Esophagus squamous epithelium (tissue), 5 donors: ENCODE results near the gene SH3PXD2B. TPM values are rescaled to one million over a fixed set of nuclear protein-coding genes. Genes with fewer than 3 reads are reported as not detected.
A peak's percentile ranks its signal among the peaks of the same experiment; 100 is the strongest.

Experiments
- DNase-seq: peaks from one replicate; lab custom pipeline; 2025; lab: John Stamatoyannopoulos, UW
- H3K27ac ChIP-seq, 4 donors: fragments of 200-600 bp; sonication (generic); one replicate each; pipeline ENCODE4 v1.5.1; 2016 to 2019; ENCODE audit warnings: mild to moderate bottlenecking in 1 of 4
- H3K27me3 ChIP-seq, 4 donors: fragments of 200-600 bp; sonication (generic); 1 replicate in 3 of 4; 2 replicates in 1 of 4; pipeline versions ENCODE4 v1.5.1 to v1.6.0; 2017 to 2021; ENCODE audit warnings: antibody characterized with exemption in 1 of 4
- H3K36me3 ChIP-seq, 3 donors: fragments of 200-600 bp; sonication (generic); one replicate each; pipeline ENCODE4 v1.5.1; 2016 to 2019
- H3K4me1 ChIP-seq, 3 donors: fragments of 200-600 bp; sonication (generic); one replicate each; pipeline ENCODE4 v1.5.1; 2017 to 2019
- H3K4me3 ChIP-seq, 4 donors: fragments of 200-600 bp; sonication (generic); 1 replicate in 3 of 4; 2 replicates in 1 of 4; pipeline ENCODE4 v1.5.1; 2016 to 2019; ENCODE audit warnings: mild to moderate bottlenecking in 2 of 4, moderate library complexity in 1 of 4
- H3K9me3 ChIP-seq, 3 donors: fragments of 200-600 bp; sonication (generic); one replicate each; pipeline ENCODE4 v1.5.1; 2016 to 2019
- CTCF ChIP-seq, 6 experiments: fragments of 450-650 bp in 4 of 6; fragments of 200-600 bp in 2 of 6; sonication (generic) in 2 of 6; IDR thresholded peaks; one replicate each; pipeline ENCODE4 v1.5.1; 2016 to 2019; ENCODE audit warnings: antibody characterized with exemption in 6 of 6, mild to moderate bottlenecking in 4 of 6, moderate library complexity in 4 of 6
- POLR2A ChIP-seq, 4 donors: fragments of 450-650 bp; IDR thresholded peaks; one replicate each; pipeline ENCODE4 v1.6.1; 2017; ENCODE audit warnings: antibody characterized with exemption in 4 of 4, mild to moderate bottlenecking in 4 of 4, moderate library complexity in 3 of 4
- WGBS, 2 donors: methylation state at CpG; one replicate each; pipeline ENCODE4 v1.1.5; 2018; 5-methylcytosine and 5-hydroxymethylcytosine counted together
- intact Hi-C: fragments of 100-400 bp; cut with DNase I; formaldehyde crosslinking; loops from one replicate; pipeline ENCODE4 v1.15.0; 2022
- total RNA-seq, 4 donors: library from RNA; depleted of rRNA; stranded (reverse); fragments of >200 nt; gene quantifications; one replicate each; pipeline ENCODE4 v1.1.0, GENCODE V29; 2016
- donor health status: DM: yes; HTN: yes; CAD: no.

Gene SH3PXD2B
- total RNA-seq, 4 donors from 2014 or later: 7.1 to 22.1 (median 13.8) TPM

DNA sequence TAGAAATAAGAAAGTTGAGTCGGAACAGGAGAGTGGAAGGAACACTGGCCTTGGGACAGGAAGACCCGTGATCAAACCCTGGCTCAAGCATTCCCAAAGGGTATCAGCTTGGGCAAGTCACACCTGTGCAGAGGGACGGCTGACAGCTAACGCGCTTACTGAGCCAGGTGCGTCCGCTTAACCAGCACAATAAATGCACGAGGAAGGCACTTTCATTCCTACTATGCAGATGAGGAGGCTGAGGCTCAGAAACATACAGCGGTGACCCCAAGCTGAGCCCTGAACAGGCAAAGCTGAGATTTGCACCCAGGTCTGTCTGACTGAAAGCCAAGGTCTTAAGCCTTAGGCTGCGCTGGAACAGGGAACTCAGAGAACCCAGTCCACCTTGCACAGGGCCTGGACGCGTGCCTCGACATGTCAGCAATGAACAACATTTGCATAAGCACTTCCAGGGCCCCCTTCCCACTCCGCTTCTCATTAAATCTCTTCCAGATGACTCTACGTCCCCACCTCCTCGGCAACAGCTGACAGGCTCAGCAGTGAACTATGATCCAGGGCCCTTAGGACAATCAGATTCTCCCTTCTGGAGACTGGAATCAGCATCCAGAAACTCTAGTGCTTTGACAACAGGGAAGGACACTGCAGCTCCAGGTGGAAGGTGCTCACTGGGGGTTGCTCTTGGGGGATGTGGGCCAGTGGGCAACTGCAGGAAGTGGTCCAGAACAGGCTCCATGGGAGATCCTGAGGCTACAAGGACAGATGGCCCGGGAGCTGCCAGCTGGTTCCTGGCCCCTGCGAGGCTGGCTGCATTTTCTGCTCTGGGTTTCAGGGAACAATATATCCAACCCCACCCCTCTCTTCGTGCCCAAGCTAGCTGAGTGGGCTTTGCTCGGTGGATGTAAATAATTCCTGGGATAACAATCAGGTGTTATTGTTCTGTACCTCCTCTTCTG, 35.2 kb downstream of the SH3PXD2B start:
- Histone ChIP-seq H3K36me3 (peaks cover 0 to 12% (median 0%) of the 10 kb centered on the region in 3 donors), H3K4me1 (peaks cover 49 to 95% (median 70%) of the 10 kb centered on the region in 3 donors), H3K9me3 (no peaks in the 10 kb centered on the region), H3K4me3 (peak overlapping the region in 1 of 4 donors; percentile 23), H3K27me3 (no peaks in the 10 kb centered on the region), H3K27ac (peak overlapping the region; percentile 87 to 96 (median 94))
- intact Hi-C loops: no loop called here
- no peak for DNase-seq
- no peak for TF ChIP-seq POLR2A (IDR thresholded peaks at IDR 0.05)
- no peak for TF ChIP-seq CTCF (IDR thresholded peaks at IDR 0.05)
- 29 to 30% methylated on average over 17 to 18 of the region's 20 CpGs for WGBS, 2 donors

DNA sequence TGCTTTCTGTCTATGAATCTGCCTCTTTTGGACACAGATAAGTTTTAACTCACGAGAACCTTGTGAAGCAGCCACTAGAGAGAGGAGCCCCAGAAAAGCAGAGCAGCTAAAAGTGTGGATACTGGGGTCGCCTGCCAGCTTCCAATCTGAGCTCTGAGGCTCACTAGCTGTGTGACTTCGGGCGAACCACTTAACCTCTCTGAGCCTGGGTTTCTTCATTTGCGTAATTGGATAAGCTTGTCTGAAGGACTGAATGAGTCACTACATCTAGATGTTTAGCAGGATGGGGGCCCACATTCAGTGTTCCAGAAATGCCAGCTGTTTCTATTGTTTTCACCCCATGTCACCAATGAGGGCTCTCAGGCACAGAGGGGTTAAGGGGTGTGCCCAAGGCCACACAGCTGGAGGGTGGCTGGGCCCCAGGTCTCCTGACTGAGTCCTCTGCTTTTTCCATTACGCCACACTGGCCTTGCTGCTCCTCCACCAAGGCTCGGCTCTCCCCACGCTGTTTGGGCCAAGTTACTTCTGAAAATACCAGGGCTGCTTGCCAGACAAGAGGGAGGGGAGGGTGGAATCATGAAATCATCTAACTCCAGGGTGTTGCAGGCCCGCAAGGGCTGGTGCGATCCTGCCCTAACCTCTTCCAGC, 36.2 kb downstream of the SH3PXD2B start:
- peak overlapping the region; percentile 87 to 96 (median 94) for H3K27ac ChIP-seq
- intact Hi-C loops: no loop called here
- H3K4me3 ChIP-seq: peak overlapping the region in 1 of 4 donors; percentile 23
- TF ChIP-seq CTCF (IDR thresholded peaks at IDR 0.05): no peak
- TF ChIP-seq POLR2A (IDR thresholded peaks at IDR 0.05): peak in 1 of 4 donors; percentile 9
- H3K9me3 ChIP-seq: no peaks in the 10 kb centered on the region
- 29 to 47% methylated on average over 4 to 8 of the region's 10 CpGs for WGBS, 2 donors
- peaks cover 59 to 95% (median 72%) of the 10 kb centered on the region in 3 donors for H3K4me1 ChIP-seq
- no peaks in the 10 kb centered on the region for H3K27me3 ChIP-seq
- DNase-seq: peak; percentile 53
- H3K36me3 ChIP-seq: peaks cover 0 to 12% (median 0%) of the 10 kb centered on the region in 3 donors

DNA sequence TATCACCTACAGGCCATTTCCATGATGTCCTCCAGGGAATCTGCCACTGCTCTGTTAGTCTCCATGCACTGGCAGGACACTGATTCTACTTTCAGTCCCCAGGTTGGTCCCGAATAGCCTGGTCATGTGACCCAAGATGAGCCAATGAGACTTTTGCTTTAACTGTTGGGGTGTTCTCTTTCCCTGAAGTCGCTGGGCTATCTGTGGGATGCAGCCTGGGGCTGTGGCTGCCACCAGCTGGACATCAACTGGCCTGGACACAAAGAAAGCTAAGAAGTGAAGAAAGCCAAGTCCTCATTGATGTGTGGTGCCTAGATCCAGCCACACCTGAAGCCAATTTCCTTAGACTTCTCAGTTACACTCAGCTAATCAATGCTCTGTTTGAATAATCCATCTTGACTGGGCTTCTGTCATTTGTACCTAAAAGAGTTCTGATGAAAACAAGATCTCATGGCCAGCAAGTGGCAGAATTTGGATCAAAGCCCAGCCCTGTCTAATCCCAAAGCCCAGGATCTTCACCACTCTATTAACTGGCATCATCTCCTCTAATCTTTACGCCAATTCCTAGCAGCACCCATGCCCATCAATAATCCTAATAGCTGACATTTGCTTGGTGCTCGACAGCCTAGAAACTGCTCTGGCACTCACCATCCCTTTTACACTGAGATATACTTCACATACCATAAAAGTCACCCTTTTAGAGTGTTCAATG, 37.0 kb downstream of the SH3PXD2B start:
- H3K27ac ChIP-seq: peak overlapping the region; percentile 87 to 96 (median 94)
- H3K36me3 ChIP-seq: peaks cover 0 to 5% (median 0%) of the 10 kb centered on the region in 3 donors
- WGBS, 2 donors: 45 to 57% methylated on average over 2 to 4 of the region's 4 CpGs
- intact Hi-C loops: no loop called here
- H3K9me3 ChIP-seq: no peaks in the 10 kb centered on the region
- H3K4me1 ChIP-seq: peaks cover 64 to 95% (median 80%) of the 10 kb centered on the region in 3 donors
- no peaks in the 10 kb centered on the region for H3K27me3 ChIP-seq
- no peak for TF ChIP-seq CTCF (IDR thresholded peaks at IDR 0.05)
- TF ChIP-seq POLR2A (IDR thresholded peaks at IDR 0.05): no peak
- DNase-seq: no peak
- no peak overlapping the region for H3K4me3 ChIP-seq

DNA sequence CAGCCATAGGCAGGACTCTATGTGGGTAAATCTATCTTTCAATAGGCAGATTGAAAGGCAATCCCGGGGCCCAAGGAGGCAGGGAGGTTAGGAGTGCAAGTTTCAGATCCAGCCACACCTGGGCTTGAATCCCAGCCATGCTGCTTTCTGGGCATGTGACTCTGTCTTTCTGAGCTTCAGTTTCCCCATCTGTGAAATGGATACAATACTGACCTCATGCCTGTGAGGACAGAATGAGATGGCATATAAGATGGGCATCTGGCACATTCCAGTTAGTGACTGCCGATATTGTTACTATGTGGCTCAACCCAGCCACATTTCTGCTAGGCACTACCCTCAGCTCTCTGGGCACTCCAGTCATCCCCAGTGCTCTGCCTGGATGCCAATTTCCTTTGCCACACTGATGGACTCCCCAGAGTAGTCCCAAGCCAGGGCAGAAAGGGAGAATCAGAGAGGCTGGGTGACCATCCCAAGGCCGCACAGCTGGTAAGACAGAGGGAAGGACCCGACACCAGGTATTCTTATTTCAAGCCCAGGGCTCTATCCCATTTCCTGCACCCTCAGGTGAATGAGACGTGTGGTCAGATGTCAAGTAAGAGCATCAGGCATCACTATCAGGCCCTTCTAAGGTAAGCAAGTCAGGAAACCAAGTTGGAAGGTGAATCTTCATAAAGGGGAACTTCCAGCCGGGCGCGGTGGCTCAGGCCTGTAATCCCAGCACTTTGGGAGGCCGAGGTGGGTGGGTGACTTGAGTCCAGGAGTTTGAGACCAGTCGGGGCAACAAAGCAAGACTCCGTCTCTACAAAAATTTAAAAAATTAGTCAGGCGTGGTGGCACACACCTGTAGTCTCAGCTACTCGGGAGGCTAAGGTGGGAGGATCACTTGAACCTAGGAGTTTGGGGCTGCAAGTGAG, 38.7 kb downstream of the SH3PXD2B start:
- intact Hi-C loops: no loop called here

More for the DNA sequence above, 38.7 kb downstream of the SH3PXD2B start:
- Histone ChIP-seq H3K36me3 (no peaks in the 10 kb centered on the region), H3K9me3 (no peaks in the 10 kb centered on the region), H3K27ac (peak overlapping the region; percentile 57 to 93 (median 83)), H3K4me1 (peaks cover 61 to 95% (median 76%) of the 10 kb centered on the region in 3 donors), H3K4me3 (no peak overlapping the region), H3K27me3 (no peaks in the 10 kb centered on the region)
- TF ChIP-seq POLR2A (IDR thresholded peaks at IDR 0.05): no peak
- TF ChIP-seq CTCF (IDR thresholded peaks at IDR 0.05): no peak
- WGBS, 2 donors: 88% methylated on average over 10 to 12 of the region's 13 CpGs
- no peak for DNase-seq
